GM18909 (cell line): Measurements from ENCODE around the gene ZBTB42.
A peak's percentile ranks its signal among the peaks of the same experiment; 100 is the strongest.

Experiments used
- ATAC-seq: cut with Tn5 transposase; IDR thresholded peaks from one replicate; pipeline ENCODE4 v1.9.1; 2021; ENCODE audit warnings: mild to moderate bottlenecking; ENCODE audit not compliant: unreplicated experiment, poor library complexity

Gene ZBTB42

DNA sequence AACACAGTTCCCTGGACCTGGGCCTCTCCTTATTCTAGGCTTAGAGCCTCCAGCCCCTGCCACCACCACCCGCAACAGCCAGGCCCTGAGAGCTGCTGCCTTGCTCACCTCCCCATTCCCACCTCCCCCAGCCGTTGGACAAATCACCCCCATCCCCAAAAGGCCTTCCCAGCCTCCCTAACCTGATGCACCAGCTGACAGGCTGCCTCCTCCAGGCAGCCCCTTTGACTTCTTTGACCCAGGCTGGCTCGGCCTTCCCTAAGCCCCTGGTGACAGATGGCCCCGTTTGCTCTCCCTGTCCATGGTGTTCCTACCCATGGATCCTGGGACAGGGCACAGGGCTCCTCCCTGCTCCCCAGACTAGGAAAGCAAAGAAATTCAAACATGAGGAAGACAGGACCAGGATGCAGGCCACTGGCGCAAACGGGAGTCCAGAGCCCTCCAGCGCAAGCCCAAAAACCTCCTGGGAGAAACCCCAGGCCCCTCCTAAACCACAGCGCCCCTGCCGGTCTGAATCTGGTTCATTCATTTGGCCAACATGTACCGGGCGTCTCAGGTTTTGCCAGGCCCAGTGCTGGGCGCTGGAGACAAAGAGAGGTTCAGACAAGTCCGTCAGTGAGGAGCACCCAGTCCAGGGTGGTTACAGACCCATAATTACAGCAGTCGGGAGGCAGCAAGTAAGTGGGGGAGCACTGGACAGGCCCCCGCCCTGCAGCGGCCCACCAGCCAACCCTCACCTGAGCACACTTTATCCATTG lies 7.8 kb upstream of the ZBTB42 start:
- ATAC-seq = no peak

DNA sequence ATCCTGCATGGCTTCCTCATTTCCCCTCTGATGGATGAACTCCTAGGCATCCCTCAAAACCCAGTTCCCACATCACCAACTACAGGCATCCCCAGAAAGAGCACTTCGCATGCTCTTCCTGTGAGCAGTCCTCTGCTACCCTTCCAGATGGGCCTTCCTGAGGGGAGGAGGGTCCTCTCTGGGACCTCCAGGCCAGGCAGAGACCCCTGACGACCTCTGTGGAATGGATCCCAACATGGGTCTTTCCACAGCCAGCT lies 7.3 kb upstream of the ZBTB42 start:
- ATAC-seq = no peak

DNA sequence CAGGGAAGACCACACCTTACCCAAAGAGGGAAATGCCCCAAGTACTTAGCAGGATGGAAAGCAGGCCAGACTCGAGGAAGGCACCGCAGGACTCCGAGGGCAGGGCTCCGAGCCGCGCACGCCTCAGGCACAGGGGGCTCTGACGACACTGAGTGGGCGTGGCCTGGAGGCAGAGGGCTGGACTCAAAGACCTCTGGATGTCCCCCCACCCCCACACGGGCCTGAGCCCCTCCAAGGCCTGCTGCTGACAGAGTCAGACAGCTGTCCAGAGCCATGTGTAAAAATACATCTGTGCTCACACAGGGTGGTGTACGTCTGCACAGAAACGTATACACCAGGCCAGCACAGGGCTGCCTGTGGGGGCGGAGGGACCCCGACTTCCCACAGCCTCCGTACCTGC lies 6.8 kb upstream of the ZBTB42 start:
- no peak for ATAC-seq

DNA sequence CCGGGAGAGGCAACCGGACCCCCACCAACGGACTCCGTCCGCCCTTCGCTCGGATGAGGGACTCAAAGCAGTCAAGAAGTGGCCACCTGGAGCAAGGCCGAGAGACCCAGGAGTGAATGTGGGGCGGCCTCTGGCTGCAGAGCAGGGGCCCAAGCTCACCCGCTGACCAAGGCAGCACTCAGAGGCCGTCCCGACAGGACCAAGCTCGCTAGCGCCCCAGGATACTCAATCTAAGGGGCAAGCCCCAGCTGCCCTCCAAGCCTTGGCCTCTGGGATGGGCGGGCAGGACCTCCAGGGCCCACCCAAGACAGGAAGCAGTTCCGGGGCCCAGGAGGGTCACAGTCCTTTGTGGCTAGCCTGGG lies 6.3 kb upstream of the ZBTB42 start:
- peak; percentile 12 for ATAC-seq

DNA sequence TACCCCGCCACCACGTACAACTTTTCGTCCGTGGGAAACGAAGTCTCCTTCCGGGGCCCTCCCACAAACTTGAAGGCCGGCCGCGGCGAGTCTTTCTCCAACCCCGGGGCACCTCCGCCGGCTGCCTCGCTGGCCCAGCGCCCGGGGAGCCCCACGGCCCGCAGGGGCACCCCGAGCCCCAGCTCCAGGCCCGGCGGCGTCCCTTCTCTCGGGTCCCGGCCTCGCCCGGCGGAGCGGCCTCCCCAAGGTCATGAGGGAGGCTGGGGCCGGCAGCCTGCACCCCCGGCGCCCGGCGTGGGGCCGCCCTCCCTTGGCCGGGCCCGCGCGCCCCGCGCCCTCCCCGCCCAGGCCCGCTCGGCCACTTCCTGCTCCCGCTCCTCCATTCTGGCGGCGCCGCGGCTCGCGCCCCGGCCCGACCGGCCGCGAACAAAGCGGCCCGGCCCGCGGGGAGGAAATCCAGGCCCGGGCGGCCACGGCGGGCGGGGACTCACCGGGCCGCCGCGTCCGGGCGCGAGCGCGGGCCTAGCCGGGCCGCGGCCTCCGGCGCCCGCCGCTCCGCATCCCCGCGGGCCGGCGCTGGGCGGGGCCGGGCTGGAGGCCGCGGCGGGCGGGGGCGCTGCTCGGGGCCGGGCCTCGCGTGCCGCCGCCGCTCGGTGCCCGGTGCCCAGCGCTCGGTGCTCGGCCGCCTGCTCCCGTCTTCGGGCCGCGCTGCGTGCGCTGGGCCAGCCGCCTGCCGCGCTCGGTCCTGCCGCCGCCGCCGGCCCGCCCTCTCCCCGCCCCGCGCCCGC lies 5.7 kb upstream of the ZBTB42 start, which contains the start of gene AKT1:
Gene AKT1, minus strand, starts transcription at position 756 of the 788 bp plus-strand sequence. CDS start 3,105 bp downstream, outside the sequence.
- peak; percentile 33 for ATAC-seq

DNA sequence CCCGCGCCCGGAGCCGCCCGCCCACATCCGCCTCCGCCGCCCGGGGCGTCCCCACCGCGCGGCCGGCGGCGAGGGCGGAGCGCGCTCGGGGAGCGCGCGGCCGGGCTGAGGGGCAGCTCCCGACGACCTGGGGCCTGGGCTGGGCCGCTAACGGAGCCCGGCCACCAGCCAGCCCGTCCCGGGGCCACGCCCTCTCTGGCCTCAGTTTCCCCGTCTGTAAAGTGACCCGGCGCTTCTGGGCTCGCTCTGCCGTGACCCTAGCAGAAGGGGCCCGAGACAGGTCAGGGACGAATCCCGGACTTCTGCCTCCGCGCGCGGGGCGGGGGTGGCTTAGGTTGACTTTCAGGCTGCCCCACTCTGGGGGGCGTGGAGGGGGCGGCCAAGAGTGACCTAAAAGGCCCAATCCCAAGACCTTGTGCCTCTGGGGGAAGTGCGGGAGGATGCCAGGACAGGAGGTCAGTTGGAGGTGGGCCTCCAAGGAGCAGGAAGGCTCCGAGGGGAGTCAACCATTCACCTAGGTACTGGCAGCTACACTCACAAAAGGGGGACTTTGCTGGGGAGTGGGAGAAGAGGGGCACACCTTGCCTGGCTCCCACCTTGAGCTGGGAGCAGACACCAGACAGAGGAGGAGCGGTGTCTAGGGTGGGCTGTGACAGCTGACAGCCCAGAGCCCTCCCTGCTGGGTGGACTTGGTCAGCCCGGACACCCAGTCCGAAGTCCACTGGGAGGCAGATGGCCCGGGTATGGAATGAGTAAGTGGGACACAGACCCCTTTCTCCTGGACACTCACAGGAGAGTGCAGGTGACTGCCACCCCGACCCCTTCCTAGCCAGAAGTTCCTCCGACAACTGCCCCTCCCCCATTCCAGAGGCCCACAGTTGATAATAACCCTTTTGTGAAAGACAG lies 4.9 kb upstream of the ZBTB42 start:
- ATAC-seq = peak; percentile 37

DNA sequence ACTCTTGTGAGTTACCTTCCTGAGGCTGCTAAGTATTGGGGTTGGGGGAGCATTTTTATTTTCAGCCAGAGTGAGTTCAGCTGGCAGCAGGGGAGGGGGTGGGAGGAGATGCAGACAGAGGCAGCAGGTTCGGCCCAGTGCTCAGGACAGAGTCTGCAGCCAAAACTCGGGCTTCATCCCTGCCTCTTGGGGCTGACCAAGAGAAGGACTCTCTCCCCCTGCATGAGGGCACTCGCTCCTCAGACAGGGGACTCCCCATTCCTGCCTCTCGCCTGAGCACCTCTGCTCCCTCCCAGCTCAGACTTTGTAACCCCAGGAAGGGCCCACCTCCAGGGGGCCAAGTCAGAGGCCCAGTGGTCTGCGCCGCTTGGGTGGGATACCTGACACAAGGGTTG lies 4.2 kb upstream of the ZBTB42 start:
- ATAC-seq = no peak

DNA sequence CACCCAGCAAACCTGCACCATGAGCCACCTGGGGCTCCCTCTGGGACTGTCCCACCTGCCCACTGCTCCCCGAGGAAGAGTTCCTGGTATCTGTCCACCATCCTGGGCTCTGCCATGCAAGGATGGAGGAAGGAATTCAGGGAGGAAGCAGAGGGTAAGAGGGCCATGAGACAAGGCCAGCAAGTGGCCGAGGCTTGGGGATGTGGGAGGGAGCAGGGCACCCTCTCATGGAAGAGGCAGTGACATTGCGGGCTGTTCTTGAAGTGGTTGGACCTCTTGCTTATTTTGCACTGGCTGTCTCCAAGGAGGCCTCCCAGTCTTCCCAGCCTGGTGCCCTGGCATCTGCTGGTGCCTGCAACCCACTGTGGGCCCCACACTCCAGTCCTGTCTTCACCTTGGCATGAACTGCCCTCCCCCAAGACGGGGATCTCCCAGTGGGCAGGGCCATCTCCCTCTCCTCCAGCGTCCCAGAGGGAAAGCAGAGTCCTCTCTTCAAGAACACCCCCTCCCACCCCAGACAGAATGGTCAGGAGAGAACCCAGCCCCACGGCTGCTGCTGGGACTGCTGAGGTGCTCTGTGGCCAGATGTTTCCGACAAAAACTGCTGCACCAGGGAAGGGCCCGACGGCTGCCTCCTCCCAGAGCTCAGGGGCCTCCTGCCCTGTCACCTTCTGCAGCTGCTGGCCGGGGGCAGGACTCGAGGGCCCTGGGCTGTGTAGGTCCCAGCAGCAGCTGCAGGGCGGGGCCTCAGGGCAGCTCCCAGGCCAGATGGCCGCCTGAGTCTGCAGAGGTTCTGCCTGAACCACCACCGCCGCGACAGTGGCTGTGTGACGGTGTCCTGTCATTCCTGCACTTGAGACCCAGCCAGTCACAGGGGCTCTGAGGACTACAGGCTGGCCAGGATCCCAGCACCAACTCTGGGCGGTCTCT lies 3.5 kb upstream of the ZBTB42 start:
- no peak for ATAC-seq

DNA sequence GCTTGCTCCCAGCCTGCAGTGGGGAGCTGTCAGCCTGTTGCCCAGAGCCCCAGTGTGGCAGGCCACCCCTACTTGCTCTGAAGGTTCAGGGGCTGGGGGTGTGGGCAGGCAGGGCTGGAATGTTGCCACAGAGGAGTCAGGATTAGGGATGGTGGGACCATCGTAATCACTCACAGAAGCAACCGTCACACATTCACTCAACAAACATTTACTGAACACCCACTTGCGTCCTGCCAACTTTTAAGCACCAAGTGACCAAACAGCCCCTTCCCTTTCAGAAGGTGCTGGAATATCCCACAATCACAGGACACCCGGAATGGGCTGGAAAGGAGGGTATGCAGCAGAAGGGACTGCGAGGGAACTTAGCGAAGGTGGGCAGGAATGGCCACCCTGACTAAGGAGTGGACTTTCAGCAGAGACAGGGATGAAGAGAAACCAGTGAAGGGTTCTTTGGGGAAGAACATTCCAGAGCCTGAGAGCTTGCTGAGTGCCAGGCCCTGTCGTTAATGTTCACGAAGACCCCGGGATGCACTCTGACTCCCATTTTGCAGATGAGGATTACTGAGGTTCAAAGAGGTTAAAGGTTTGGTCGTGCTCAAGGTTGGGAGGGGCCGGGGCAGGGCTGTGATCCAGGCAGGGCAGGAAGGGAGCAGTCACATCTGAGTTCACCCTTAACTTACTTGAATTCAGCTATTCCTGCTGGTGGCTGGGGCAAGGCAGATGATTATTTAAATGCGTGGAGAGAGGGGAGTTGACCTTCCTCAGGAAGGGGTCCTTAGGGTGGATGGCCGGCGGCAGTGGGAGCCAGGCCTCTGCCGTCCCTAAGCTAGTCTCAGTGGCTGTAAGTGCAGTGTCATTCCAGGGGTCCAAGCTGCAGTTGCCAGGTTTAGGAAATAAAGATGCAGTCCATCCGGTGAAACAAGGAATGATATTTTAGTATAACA lies 2.3 kb upstream of the ZBTB42 start:
- no peak for ATAC-seq

DNA sequence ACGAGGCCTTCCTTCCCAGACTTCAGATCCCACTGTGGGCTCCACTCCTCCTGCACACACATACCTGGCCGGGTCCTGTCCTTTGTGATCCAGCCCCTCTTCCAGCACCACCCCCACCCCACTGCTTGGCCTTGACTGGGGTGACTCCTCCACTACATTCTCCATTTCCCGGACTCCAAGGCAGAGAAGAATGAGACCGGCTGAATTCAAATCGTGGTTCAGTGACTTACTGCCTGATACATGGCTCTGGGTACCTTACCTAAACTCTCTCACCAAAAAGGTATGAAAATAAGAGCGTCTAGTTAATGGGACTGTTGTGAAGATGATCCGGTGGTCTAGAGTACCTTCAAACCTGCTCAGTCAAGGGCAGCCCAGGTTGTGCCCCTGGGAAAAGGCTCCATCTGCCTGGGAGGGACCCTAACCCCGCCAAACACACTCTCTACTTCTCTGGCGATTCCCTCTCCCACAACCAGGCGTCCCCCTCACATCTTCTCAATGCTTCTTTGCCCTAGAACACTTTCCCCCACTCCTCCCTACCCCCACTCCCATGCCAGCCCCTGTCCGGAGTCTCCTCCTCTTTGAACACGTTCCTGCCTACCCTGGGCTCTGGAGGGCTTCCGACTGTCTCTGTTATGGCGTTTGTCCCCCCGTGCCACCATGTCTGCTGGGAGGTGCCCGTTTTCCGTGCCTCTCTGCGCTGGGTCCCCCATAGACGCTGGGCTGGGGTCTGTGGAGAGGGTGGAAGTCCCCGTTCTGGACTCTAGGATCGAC lies 1.5 kb upstream of the ZBTB42 start:
- ATAC-seq = no peak

DNA sequence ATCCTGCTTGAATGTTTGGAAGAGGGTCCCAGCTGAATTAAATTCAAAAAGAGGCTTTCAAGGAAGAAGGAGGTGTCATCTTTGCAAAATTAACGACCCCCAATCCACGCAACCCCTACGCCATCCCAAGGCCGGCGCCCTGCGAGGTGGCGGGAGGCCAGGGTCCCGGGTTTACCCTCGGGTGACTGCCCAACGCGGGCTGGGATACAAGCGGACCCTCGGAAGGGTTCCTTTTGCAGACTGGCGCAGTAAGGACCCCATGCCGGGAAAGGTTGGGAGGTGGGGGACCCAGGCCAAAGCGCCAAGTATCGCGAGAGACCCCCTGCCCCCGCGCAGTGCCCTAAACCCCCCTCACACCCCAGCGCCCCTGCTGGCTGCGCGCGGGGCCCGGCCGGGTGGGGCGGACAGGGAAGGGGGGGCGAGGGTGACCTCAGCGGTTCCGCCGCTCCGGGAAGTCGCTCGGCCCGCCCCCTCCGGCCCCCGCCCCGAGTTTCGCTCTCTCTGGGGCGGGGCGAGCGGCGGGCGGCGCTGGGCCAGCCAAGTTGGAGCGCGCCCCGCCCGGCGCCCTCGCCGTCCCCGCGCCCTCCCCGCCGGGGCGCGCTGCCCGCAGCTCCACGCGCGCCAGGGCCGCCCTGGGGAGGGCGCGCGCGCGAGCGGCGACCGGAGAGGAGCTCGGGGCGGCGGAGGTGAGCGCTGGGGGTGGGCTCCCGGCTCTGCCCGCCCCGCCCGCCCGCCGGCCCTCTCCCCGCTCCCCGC lies 708 bp upstream of the ZBTB42 start:
- ATAC-seq = peak; percentile 48

DNA sequence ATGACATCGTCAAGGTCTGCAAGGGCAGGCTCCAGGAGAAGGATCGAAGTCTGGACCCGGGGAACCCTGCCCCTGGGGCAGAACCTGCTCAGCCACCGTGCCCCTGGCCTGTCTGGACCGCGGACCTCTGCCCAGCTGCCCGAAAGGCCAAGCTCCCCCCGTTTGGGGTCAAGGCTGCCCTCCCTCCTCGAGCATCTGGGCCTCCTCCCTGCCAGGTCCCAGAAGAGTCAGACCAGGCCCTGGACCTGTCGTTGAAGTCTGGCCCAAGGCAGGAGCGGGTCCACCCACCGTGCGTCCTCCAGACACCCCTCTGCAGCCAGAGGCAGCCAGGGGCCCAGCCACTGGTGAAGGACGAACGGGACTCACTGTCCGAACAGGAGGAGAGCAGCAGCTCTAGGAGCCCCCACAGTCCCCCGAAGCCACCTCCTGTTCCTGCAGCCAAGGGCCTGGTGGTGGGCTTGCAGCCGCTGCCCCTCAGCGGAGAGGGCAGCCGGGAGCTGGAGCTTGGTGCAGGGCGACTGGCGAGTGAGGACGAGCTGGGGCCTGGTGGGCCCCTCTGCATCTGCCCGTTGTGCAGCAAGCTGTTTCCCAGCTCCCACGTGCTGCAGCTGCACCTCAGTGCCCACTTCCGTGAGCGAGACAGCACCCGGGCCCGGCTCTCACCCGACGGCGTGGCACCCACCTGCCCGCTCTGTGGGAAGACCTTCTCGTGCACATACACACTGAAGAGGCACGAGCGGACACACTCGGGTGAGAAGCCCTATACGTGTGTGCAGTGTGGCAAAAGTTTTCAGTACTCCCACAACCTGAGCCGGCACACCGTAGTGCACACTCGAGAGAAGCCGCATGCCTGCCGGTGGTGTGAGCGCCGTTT lies 856 bp downstream of the ZBTB42 start:
- ATAC-seq = no peak

DNA sequence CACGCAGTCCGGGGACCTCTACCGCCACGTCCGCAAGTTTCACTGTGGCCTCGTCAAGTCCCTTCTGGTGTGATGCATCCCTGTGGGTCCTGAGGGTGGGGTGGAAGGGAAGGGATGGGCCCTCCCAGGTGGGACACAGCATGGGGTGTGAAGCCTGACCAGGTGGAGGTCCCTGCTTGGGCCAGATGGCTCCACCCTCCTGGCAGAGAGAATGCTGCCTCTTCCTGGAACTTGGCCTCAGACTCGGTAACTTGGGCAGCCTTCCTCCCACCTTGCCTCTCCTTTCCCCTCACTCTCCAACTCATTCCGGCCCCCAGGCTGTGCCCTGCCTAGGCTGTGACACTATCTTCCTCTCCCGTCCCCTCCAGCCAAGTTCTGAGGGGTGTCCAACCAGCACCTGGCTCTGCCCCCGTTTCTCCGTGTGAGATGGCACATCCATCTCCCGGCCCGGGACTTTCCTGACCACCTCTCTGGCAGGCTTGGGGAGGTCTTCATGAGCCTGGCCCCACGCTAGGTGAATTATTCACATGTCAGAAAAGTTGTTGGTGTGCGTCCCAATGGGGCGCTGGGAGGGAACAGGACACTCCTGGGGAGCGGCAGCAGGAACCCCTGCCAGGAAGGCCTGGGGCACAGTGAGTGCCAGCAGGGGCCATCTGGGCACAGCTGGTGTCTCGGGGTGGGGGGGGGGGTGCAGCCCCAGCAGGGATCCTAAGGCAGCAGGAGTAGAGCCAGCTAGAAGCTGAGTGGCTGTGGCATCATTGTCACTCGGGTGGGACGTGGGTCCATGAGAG lies 1.7 kb downstream of the ZBTB42 start:
- no peak for ATAC-seq

DNA sequence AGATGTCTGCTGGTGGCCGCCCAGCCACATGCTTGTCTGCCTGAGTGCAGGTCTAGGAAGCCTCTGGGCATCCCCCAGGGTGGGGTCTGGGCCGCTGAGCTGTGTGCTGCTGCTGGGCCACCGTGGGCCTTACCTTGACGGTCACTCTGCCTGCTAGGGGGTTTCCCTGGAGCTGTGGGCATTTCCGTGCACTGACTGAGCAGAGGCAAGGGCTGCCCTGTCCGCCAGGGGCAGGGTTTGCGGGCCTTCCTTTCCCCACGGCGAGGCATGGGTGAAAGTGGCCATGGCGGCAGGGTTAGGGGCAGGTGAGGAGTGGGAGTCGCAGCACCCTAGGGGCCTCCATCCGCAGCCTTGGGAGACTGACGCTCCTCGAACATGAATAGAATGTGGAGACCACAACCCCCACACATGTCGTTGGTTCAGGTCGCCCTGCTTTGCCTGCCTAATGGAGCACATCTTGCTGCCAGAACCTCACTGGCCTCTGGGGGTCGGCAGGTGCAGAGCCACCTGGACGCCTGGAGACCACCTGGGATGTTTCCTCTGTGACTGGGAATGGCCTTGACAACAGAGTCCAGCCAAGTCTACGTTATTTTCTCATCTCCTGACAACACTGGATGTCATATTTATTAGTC lies 2.5 kb downstream of the ZBTB42 start:
- no peak for ATAC-seq

DNA sequence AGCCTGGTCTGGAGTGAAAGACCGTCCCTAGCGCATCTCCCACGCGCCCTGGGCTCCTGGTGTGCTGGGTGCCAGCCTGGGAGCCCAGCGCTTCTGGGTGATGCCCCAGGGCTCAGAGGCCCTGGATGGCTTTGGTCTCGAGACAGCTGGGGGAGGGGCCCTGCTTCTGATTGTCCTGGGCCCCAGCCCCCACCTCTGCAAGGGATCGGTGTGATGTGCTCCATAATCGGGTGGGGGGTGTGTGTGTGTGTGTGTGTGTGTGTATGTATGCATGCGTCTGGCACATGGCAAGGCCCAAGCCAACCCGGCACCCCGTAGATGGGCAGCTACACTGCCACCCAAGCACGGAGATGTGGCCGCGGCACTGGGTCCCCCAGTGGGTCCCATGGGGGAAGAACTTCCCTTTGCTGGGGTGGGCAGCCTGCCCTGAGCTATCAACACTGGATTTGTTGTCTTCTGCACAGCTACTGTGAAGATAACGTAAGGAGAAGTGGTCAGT lies 3.1 kb downstream of the ZBTB42 start:
- no peak for ATAC-seq
